ENCODE data around the gene SLC50A1. TPM values are rescaled to one million over a fixed set of nuclear protein-coding genes. Genes with fewer than 3 reads are reported as not detected.

SLC50A1 gene
- total RNA-seq, 1 experiment from 2014 or later: 67.6 TPM

- Histone ChIP-seq H3K4me3 (no peak overlapping the region), H4K20me1 (ENCODE audit: insufficient read depth) (no peaks in the 10 kb centered on the region), H3K9me3 (ENCODE audit: insufficient read depth, low read depth) (no peaks in the 10 kb centered on the region), H3K27ac (no peak overlapping the region), H3F3A (ENCODE audit: insufficient read depth, low read depth) (peaks cover 8% of the 10 kb centered on the region; the same call in 1 of the 2 replicates), H3K79me2 (ENCODE audit: low read depth) (no peaks in the 10 kb centered on the region), H3K9me2 (ENCODE audit: insufficient read depth) (no peaks in the 10 kb centered on the region), H2AFZ (no peak overlapping the region), H3K4me1 (replicated peaks; ENCODE audit: insufficient read depth) (0 out of 2 replicates have a peak, but pooled peaks cover 4% of the 10 kb centered on the region), H3K36me3 (ENCODE audit: low read depth) (no peaks in the 10 kb centered on the region), H3K27me3 (ENCODE audit: insufficient read depth, low read depth) (no peaks in the 10 kb centered on the region), H3K4me2 (no peak overlapping the region)
- intact Hi-C loops (cut with micrococcal nuclease; ENCODE audit: unreplicated experiment): no loop called here
- no TSS peak for BruUV-seq (replicated peaks)
- CTCF ChIA-PET: interaction anchor here (0.6 to 2.0 kb wide), 2 partner anchors 73 to 75 kb away, joined by 4 to 20 read pairs; no protein-coding TSS in a partner anchor
- no peak for TF ChIP-seq EZH2 (IDR thresholded peaks at IDR 0.05; ENCODE audit: low read depth)
- TF ChIP-seq CTCF (conservative IDR thresholded peaks at IDR 0.05): no peak
- POLR2A ChIA-PET (ENCODE audit: unreplicated experiment): no interaction called here
- DNase-seq: no peak
Observed at GRCh38 chr1:155092641-155093040, 43.0 kb upstream of the SLC50A1 start.

DNA sequence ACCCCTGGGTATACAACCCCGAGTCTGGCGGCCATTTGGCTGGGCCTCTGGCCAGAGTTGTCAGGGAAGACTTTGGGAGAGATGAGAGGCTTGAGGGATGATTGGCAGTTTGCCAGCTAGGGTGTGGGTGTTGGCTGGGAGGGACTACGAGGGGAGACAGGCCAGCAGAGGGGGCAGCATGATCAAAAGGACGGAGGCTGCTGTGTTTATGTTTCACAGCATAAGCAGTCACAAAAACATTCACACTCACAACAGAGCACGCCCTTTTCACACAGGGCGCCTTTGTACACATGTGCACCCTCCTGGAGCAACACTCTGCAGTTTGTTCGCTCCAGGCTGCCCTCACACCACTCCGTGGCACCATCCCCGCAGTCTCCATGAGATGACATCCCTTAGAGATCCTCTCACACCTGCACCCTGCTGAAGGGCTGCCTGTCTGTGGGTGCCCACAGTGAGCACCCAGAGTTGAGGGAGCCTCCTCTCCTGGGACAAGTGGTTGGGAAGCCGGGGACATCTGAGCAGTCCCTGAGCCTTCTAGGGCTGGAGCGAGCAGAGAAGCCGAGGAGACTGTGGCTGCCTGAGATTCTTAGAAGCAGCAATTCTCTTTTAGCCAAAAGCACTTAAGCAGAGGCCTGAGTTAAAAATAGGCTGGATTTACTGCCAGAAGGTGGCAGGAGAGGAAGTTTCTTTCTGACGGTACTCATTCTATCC is 41.6 kb upstream of the SLC50A1 start:
- Histone ChIP-seq H3K27me3 (ENCODE audit: insufficient read depth, low read depth) (no peaks in the 10 kb centered on the region), H3K4me1 (replicated peaks; ENCODE audit: insufficient read depth) (0 out of 2 replicates have a peak, but pooled peaks cover 4% of the 10 kb centered on the region), H3K79me2 (ENCODE audit: low read depth) (no peaks in the 10 kb centered on the region), H3K9me2 (ENCODE audit: insufficient read depth) (no peaks in the 10 kb centered on the region), H3K36me3 (ENCODE audit: low read depth) (no peaks in the 10 kb centered on the region), H4K20me1 (ENCODE audit: insufficient read depth) (no peaks in the 10 kb centered on the region), H3K4me2 (peak overlapping the region; percentile 25; the same call in 1 of the 2 replicates), H3F3A (ENCODE audit: insufficient read depth, low read depth) (peaks cover 8% of the 10 kb centered on the region; the same call in 1 of the 2 replicates), H2AFZ (no peak overlapping the region), H3K4me3 (no peak overlapping the region), H3K9me3 (ENCODE audit: insufficient read depth, low read depth) (no peaks in the 10 kb centered on the region), H3K27ac (no peak overlapping the region)
- DNase-seq: peak in 1 of 2 experiments; percentile 53
- CTCF ChIA-PET: interaction anchor here (0.6 kb wide), 1 partner anchor 68 kb away, joined by 6 read pairs; no protein-coding TSS in a partner anchor
- no TSS peak for BruUV-seq (replicated peaks)
- POLR2A ChIA-PET (ENCODE audit: unreplicated experiment): no interaction called here
- TF ChIP-seq EZH2 (IDR thresholded peaks at IDR 0.05; ENCODE audit: low read depth) (no peak), CTCF (conservative IDR thresholded peaks at IDR 0.05) (peak; percentile 56; the same call in 1 of the 2 replicates)
- intact Hi-C loops (cut with micrococcal nuclease; ENCODE audit: unreplicated experiment): loop anchor here (2.0 kb wide), 1 partner anchor 35 kb away; no protein-coding TSS in a partner anchor

GRCh38 chr1:155094622-155094948 is 41.1 kb upstream of the SLC50A1 start:
- no peaks in the 10 kb centered on the region for H3K79me2 ChIP-seq (ENCODE audit: low read depth)
- no peak overlapping the region for H3K4me2 ChIP-seq
- no peaks in the 10 kb centered on the region for H4K20me1 ChIP-seq (ENCODE audit: insufficient read depth)
- intact Hi-C loops (cut with micrococcal nuclease; ENCODE audit: unreplicated experiment): loop anchor here (2.0 kb wide), 1 partner anchor 34 kb away; no protein-coding TSS in a partner anchor
- no peak overlapping the region for H3K4me3 ChIP-seq
- no TSS peak for BruUV-seq (replicated peaks)
- no peaks in the 10 kb centered on the region for H3K36me3 ChIP-seq (ENCODE audit: low read depth)
- no peaks in the 10 kb centered on the region for H3K9me3 ChIP-seq (ENCODE audit: insufficient read depth, low read depth)
- ChIA-PET CTCF (no interaction called here), POLR2A (ENCODE audit: unreplicated experiment) (no interaction called here)
- no peaks in the 10 kb centered on the region for H3K9me2 ChIP-seq (ENCODE audit: insufficient read depth)
- 0 out of 2 replicates have a peak, but pooled peaks cover 4% of the 10 kb centered on the region for H3K4me1 ChIP-seq (replicated peaks; ENCODE audit: insufficient read depth)
- no peak overlapping the region for H3K27ac ChIP-seq
- H2AFZ ChIP-seq: no peak overlapping the region
- no peak for DNase-seq
- H3K27me3 ChIP-seq (ENCODE audit: insufficient read depth, low read depth): no peaks in the 10 kb centered on the region
- TF ChIP-seq EZH2 (IDR thresholded peaks at IDR 0.05; ENCODE audit: low read depth) (no peak), CTCF (conservative IDR thresholded peaks at IDR 0.05) (no peak; the same call in 1 of the 2 replicates)
- H3F3A ChIP-seq (ENCODE audit: insufficient read depth, low read depth): peaks cover 8% of the 10 kb centered on the region; the same call in 1 of the 2 replicates

Data from PC-9 (cell line).